ENCODE results near the gene CLEC12A. TPM values are rescaled to one million over a fixed set of nuclear protein-coding genes. Genes with fewer than 3 reads are reported as not detected.
"Not testable (repeated sequence)": the region's sequence is repeated elsewhere in the genome, so short reads cannot be mapped to it uniquely, and the experiment has no call there.

Gene CLEC12A
- total and polyA plus RNA-seq, 12 donors, result 0.20 to 8.9 (median 0.85) TPM; not detected in 1

DNA sequence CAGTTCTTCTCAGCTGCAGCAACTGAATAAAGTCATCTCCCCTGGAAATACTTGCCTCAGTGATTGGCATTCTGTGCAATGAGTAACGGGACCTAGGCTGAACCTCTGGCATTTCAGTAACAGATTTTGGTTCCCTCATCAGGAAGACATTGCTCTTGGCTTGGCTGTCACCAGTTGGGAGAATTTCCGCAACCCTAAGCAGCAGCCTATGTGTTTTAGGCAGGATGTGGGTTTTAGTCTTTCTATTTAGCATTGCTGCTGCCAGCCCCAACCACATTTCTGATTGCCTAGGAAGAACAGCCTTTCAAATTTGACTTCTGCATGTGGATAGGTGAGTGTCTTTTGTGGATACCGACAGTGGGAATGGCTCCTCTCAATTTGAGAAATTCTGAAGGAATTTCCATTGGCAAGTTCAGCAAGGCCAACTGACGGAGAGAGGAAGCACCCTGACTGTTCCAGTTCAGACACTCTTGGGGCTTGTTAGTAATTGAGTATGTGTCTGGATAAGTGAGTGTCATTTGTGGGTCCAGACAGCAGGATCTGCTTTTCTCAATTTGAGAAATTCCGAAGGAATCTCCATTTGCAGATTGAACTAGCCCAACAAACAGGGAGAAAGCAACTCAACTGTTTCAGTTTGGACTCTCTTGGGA lies 20.1 kb upstream of the CLEC12A start:
- TF ChIP-seq, protein P1, sequence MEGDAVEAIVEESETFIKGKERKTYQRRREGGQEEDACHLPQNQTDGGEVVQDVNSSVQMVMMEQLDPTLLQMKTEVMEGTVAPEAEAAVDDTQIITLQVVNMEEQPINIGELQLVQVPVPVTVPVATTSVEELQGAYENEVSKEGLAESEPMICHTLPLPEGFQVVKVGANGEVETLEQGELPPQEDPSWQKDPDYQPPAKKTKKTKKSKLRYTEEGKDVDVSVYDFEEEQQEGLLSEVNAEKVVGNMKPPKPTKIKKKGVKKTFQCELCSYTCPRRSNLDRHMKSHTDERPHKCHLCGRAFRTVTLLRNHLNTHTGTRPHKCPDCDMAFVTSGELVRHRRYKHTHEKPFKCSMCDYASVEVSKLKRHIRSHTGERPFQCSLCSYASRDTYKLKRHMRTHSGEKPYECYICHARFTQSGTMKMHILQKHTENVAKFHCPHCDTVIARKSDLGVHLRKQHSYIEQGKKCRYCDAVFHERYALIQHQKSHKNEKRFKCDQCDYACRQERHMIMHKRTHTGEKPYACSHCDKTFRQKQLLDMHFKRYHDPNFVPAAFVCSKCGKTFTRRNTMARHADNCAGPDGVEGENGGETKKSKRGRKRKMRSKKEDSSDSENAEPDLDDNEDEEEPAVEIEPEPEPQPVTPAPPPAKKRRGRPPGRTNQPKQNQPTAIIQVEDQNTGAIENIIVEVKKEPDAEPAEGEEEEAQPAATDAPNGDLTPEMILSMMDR (IDR thresholded peaks at IDR 0.05), result no peak
- Histone ChIP-seq H3K9me3 (no peaks in the 10 kb centered on the region), H3K36me3 (no peaks in the 10 kb centered on the region), H3K27ac (peak overlapping the region in 1 of 10 donors; percentile 56), H3K27me3 (no peaks in the 10 kb centered on the region), H3K4me3 (peak overlapping the region in 1 of 10 donors; percentile 5), H3K4me1 (peaks cover 0 to 32% (median 0%) of the 10 kb centered on the region in 9 donors)
- ATAC-seq (no peak), DNase-seq (no peak)
- intact Hi-C loops (cut with DNase I), result loop anchor here in 1 of 10 donors (2.0 kb wide), 1 partner anchor 20 kb away; the partner anchor contains the start of gene CLEC12A
- WGBS, 2 donors, result 81 to 82% methylated on average over 5 of the region's 5 CpGs

DNA sequence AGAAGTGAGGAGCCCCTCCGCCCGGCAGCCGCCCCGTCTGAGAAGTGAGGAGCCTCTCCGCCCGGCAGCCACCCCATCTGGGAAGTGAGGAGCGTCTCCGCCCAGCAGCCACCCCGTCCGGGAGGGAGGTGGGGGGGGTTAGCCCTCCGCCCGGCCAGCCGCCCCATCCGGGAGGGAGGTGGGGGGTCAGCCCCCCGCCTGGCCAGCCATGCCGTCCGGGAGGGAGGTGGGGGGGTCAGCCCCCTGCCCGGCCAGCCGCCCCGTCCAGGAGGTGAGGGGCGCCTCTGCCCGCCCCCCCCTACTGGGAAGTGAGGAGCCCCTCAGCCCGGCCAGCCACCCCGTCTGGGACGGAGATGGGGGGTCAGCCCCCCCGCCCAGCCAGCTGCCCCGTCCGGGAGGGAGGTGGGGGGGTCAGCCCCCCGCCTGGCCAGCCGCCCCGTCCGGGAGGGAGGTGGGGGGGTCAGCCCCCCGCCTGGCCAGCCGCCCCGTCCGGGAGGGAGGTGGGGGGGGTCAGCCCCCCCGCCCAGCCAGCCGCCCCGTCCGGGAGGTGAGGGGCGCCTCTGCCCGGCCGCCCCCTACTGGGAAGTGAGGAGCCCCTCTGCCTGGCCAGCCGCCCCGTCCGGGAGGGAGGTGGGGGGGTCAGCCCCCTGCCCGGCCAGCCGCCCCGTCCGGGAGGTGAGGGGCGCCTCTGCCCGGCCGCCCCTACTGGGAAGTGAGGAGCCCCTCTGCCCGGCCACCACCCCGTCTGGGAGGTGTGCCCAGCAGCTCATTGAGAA lies 18.1 kb upstream of the CLEC12A start:
- peaks cover 0 to 36% (median 0%) of the 10 kb centered on the region in 9 donors for H3K4me1 ChIP-seq
- H3K36me3 ChIP-seq; ATAC-seq; H3K27ac ChIP-seq; DNase-seq; H3K4me3 ChIP-seq; H3K9me3 ChIP-seq; H3K27me3 ChIP-seq; intact Hi-C loops (cut with DNase I): not testable (repeated sequence)
- WGBS, 2 donors, result 92 to 96% methylated on average over 14 to 20 of the region's 55 CpGs

DNA sequence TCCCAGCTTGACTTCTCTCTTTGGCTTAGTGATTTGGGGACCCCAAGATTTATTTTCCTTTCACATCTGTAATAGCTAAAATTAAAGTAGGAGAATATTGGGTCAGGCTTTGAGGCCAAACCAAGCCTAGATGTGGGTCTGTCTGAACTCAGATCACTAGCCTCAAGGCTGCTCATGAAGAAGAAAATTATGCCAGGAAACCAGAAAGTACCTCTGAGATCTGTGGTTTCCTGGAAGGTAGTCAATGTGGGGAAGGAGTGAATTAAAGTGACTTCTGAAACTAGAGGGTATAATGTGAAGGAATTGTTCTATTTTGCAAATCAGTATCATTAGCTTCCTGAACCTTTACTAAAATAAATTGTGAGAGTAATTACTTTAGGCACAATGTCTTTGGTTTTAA lies 13.4 kb upstream of the CLEC12A start:
- H3K9me3 ChIP-seq, result no peaks in the 10 kb centered on the region
- DNase-seq, result no peak
- TF ChIP-seq, protein P1 (IDR thresholded peaks at IDR 0.05), result no peak
- intact Hi-C loops (cut with DNase I), result no loop called here
- no peaks in the 10 kb centered on the region for H3K36me3 ChIP-seq
- no peak overlapping the region for H3K4me3 ChIP-seq
- no peak overlapping the region for H3K27ac ChIP-seq
- H3K4me1 ChIP-seq, result peaks cover 0 to 27% (median 0%) of the 10 kb centered on the region in 9 donors
- no peak for ATAC-seq
- H3K27me3 ChIP-seq, result no peaks in the 10 kb centered on the region

DNA sequence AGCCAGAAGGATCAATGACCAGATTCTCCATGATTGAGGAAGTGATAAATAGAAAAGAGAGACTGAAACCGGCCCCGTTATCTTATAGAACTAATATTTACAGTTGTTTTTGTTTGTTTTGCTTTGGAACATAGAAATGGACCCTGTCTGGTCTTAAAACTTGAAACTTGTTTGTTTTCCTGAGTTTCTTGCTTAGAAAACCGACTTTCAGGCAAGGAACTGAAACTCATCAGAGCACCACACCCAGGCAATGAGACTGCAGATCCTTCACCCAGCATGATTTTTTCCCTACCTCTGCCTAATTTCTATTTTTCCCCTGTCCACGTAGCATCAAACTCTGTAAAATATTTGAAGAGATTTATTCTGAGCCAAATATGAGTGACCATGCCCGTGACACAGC lies 10.6 kb upstream of the CLEC12A start:
- Histone ChIP-seq H3K4me3 (no peak overlapping the region), H3K27ac (peak overlapping the region in 1 of 10 donors; percentile 74), H3K9me3 (no peaks in the 10 kb centered on the region), H3K36me3 (no peaks in the 10 kb centered on the region), H3K4me1 (peaks cover 0 to 27% (median 0%) of the 10 kb centered on the region in 9 donors), H3K27me3 (no peaks in the 10 kb centered on the region)
- ATAC-seq (no peak), DNase-seq (no peak)
- WGBS, 2 donors, result 68 to 76% methylated on average over 5 of the region's 5 CpGs
- intact Hi-C loops (cut with DNase I), result no loop called here
- TF ChIP-seq, protein P1 (IDR thresholded peaks at IDR 0.05), result no peak

Measured in heart right ventricle (tissue), 16 donors.